Measurements from ENCODE around the gene PPP2CA.
"Not testable (repeated sequence)": the region's sequence is repeated elsewhere in the genome, so short reads cannot be mapped to it uniquely, and the experiment has no call there.

The PPP2CA gene

GRCh38 chr5:134245101-134245604 lies 19.3 kb upstream of the PPP2CA start:
- no peak for DNase-seq (ENCODE audit: low spot score)

DNA sequence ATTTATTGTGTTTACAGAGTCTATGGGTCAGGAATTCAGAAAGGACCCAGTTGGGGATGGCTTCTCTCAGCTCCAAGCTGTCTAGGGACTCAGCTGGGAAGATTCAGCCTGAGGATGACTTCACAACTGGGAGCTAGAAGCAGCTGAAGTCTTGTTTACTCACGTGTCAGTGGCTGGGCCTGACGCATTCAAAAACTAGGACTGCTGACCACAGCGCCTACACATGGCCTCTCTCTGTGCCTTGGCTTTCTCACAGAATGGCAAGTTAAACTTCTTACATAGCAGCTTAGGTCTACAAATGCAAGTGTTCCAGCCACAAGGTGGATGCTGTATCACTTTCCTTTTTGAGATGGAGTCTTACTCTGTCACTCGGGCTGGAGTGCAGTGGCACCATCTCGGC lies 16.3 kb upstream of the PPP2CA start:
- no peak for DNase-seq (ENCODE audit: low spot score)

GRCh38 chr5:134240421-134240962 lies 14.6 kb upstream of the PPP2CA start:
- DNase-seq (ENCODE audit: low spot score) = no peak

- no peak for DNase-seq (ENCODE audit: low spot score)
Measured at GRCh38 chr5:134236820-134237219, 10.9 kb upstream of the PPP2CA start.

GRCh38 chr5:134236318-134236717 lies 10.4 kb upstream of the PPP2CA start:
- no peak for DNase-seq (ENCODE audit: low spot score)

GRCh38 chr5:134228624-134229023 lies 2.8 kb upstream of the PPP2CA start:
- no peak for DNase-seq (ENCODE audit: low spot score)

GRCh38 chr5:134227776-134228175 lies 1.9 kb upstream of the PPP2CA start:
- no peak for DNase-seq (ENCODE audit: low spot score)

DNA sequence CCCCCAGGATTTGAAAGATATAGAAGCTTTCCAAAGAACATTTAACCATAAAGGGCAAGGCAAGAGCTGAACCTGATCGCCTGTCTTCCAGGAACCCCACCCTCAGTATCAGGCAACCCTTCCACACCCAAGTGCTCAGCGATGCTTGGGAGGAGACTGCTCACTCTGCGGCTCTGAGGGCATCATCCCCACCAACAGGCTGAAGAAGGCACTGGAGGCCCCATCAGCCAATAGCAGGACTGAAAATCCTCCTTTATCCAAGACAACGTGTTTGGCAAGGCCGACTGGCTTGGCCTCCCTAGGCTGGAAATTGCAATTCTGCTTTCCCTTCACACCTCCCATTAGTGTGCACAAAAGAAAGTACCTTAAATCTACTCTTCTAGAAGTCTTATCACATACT lies 1.4 kb upstream of the PPP2CA start:
- no peak for DNase-seq (ENCODE audit: low spot score)

- no peak for DNase-seq (ENCODE audit: low spot score)
Measured at GRCh38 chr5:134226441-134227192, 744 bp upstream of the PPP2CA start.

- DNase-seq (ENCODE audit: low spot score) = peak; percentile 83
Measured at GRCh38 chr5:134224888-134225779, 739 bp downstream of the PPP2CA start.

DNA sequence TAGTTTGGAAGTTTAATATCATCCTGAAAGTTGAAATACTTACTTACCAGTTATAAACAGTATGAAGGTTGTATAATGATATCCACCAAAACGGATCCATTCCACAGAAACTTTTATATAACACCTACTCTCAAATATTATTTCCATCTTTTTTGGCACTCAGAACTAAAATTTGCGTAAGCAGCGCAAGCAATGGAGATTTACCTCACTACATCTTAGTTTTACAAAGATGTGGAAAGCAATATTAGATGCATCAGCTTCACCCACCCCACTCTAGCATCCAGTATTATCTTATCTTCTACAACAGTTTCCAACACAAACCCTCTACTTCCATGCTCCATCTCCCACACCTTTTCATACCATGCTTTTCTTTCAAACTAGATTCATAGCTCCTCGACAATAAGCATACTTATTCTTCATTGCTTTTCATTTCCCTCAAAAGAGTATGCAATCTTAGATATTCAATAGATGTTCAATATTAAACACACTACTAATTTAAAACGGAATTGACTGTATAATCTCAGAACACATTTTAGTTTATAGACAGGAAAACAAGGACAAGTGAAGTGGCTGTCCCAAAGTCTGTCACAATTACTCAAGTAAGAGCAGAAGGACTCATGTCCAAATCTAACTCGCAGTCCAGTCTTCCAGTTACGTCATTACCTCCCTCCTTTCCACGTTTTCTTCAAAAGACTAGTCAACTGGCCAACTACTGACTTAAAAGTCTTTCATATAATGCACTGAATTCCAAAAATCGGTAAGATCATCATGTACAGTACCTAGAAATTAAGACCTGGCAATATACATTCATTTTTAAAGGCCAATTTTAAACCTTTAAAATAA lies 2.2 kb downstream of the PPP2CA start:
- no peak for DNase-seq (ENCODE audit: low spot score)

DNA sequence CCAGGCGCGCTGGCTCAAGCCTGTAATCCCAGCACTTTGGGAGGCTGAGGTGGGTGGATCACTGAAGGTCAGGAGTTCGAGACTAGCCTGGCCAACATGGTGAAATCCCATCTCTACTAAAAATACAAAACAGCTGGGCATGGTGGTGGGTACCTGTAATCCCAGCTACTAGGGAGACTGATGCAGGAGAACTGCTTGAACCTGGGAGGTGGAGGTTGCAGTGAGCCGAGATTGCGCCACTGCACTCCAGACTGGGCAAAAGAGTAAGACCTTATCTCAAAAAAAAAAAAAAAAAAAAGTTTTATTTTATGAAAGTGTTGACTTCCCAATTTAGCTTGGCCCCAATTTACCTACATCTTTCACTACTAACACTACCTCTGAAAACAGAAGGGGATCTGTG lies 4.2 kb downstream of the PPP2CA start:
- not testable (repeated sequence) for DNase-seq (ENCODE audit: low spot score)

- no peak for DNase-seq (ENCODE audit: low spot score)
Measured at GRCh38 chr5:134215757-134216156, 10.1 kb downstream of the PPP2CA start.

DNA sequence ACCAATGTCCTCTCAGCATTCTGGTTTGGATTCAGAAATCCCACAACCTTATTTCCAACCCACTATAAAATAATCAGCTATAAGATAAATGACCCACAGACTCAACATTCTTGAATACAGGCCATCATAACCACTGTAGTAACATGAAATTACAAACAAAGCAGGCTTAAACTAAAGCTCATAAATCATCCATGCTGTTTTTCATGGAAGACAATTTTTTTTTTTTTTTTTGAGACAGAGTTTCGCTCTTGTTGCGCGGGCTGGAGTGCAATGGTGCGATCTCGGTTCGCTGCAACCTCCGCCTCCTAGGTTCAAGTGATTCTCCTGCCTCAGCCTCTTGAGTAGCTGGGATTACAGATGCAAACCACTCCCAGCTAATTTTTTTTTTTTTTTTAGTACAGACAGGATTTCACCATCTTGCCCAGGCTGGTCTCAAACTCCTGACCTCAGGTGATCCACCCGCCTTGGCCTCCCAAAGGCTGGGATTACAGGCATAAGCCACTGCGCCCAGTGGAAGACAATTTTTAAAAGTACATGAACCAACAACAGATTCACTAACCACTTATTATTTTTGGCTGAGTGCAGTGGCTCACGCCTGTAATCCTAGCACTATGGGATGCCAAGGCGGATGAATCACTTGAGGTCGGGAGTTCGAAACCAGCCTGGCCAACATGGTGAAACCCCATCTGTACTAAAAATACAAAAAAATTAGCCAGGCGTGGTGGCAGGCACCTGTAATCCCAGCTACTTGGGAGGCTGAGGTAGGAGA lies 14.4 kb downstream of the PPP2CA start:
- DNase-seq (ENCODE audit: low spot score) = not testable (repeated sequence)

GRCh38 chr5:134209477-134210245 lies 16.2 kb downstream of the PPP2CA start:
- no peak for DNase-seq (ENCODE audit: low spot score)

DNA sequence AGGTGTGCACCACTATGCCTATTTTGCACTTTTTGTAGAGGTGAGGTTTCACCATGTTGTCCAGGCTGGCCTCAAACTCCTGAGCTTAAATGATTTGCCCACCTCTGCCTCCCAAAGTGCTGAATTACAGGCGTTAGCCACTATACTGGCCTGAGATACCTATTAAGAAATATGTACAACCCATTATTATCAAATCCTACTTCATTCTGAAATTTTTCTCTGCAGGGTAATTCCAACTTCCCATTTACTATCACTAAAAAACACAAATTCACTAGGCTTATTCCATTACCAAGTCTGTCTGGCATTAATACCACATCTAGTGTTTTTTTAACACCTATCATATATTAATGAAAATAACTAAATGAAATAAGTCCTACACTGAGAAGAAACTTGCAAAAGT lies 18.2 kb downstream of the PPP2CA start:
- no peak for DNase-seq (ENCODE audit: low spot score)

- DNase-seq (ENCODE audit: low spot score) = no peak
Measured at GRCh38 chr5:134206627-134207160, 19.2 kb downstream of the PPP2CA start.

DNA sequence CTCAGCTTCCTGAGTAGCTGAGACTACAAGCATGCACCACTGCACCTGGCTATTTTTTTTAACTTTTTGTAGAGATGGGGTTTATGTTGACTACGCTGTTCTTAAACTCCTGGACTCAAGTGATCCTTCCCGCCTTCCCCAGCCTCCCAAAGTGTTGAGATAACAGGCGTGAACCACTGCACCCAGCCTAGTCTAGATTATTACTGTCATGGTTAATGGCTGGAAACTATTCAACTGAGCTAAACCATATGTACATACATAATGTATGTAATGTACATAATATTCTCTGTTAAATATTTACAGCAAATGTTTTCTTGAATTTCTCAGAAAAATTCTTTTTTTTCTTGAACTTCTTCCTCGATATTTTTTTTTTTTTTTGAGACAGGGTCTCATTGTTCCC lies 21.3 kb downstream of the PPP2CA start:
- DNase-seq (ENCODE audit: low spot score) = no peak

DNA sequence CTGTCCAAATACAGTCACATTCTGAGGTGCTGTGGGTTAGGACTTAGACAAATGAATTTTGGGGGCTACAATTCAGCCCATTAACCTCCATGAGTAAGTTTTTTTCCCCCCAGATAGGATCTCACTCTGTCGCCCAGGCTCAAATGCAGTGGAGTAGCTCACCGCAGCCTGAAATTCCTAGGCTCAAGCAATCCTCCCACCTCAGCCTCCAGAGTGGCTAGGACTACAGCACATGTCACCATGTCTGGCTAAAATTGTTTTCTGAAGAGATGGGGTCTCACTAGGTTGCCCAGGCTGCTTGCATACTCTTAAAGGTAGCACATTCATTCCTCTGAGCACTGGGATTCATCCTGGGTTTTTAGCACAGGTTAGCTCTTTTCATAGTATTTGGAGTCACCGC lies 22.2 kb downstream of the PPP2CA start:
- DNase-seq (ENCODE audit: low spot score) = no peak

DNA sequence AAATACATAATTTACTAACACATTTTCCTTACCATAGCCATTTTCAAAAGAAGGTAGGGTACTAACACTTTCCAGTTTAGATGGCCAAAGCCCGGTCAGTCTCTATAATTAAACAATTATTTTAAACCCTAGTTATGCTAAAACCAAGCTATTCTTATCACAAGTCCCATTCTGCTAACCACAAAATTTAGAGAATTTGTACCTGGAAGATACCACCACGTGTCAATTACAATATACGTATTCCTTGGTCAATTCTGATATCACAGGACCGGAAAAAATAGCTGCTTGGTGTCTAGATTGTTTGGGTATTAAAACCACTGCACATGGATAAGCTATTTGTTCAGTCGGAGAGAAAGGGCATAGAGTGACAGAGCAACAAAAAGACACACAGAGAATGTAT lies 30.2 kb downstream of the PPP2CA start:
- DNase-seq (ENCODE audit: low spot score) = no peak

Measured in D341Med (cell line).